Suprapubic skin (tissue), 4 donors: ENCODE data around the gene CACNA1S. TPM values are rescaled to one million over a fixed set of nuclear protein-coding genes. Genes with fewer than 3 reads are reported as not detected.

Source experiments
- DNase-seq, 2 donors: peaks; one replicate each; pipeline ENCODE4 v3.0.0-alpha.2; 2019; ENCODE audit warnings: low spot score in 2 of 2
- H3K27ac ChIP-seq: fragments of 200-600 bp; sonication (generic); one replicate; pipeline ENCODE4 v1.5.1; 2019
- H3K27me3 ChIP-seq: fragments of 200-600 bp; sonication (generic); one replicate; pipeline ENCODE4 v1.5.1; 2019
- H3K36me3 ChIP-seq: fragments of 200-600 bp; sonication (generic); one replicate; pipeline ENCODE4 v1.5.1; 2019
- H3K4me1 ChIP-seq: fragments of 200-600 bp; sonication (generic); one replicate; pipeline ENCODE4 v1.5.1; 2019
- H3K4me3 ChIP-seq: fragments of 200-600 bp; sonication (generic); one replicate; pipeline ENCODE4 v1.5.1; 2019; ENCODE audit warnings: mild to moderate bottlenecking
- H3K9me3 ChIP-seq: fragments of 200-600 bp; sonication (generic); one replicate; pipeline ENCODE4 v1.5.1; 2019
- EP300 ChIP-seq: sonication (generic); formaldehyde crosslinking; IDR thresholded peaks from one replicate; pipeline ENCODE4 v1.6.1; 2017; ENCODE audit warnings: antibody characterized with exemption
- POLR2A ChIP-seq, 2 donors: fragments of 450-650 bp; IDR thresholded peaks; one replicate each; pipeline ENCODE4 v1.6.1; 2017; ENCODE audit warnings: antibody characterized with exemption in 2 of 2, mild to moderate bottlenecking in 2 of 2, moderate library complexity in 2 of 2
- POLR2AphosphoS5 ChIP-seq, 3 donors: sonication (generic); formaldehyde crosslinking; IDR thresholded peaks; one replicate each; pipeline ENCODE4 v1.6.1; 2017; ENCODE audit warnings: antibody characterized with exemption in 3 of 3
- WGBS: methylation state at CpG from one replicate; pipeline ENCODE4 v1.1.5; 2018; 5-methylcytosine and 5-hydroxymethylcytosine counted together
- total RNA-seq, 4 donors: library from RNA; depleted of rRNA; stranded (reverse); fragments of >200 nt; gene quantifications; one replicate each; pipeline ENCODE4 v1.1.0, GENCODE V29; 2016
- TF ChIP-seq, protein P1 (sequence below), 2 donors: fragments of 200-600 bp in 1 of 2; fragments of 450-650 bp in 1 of 2; sonication (generic) in 1 of 2; IDR thresholded peaks; one replicate each; pipeline ENCODE4 v1.5.1; 2016 to 2019; ENCODE audit warnings: antibody characterized with exemption in 2 of 2, mild to moderate bottlenecking in 1 of 2, moderate library complexity in 1 of 2

The CACNA1S gene
- total RNA-seq, 4 donors from 2014 or later: not detected

DNA sequence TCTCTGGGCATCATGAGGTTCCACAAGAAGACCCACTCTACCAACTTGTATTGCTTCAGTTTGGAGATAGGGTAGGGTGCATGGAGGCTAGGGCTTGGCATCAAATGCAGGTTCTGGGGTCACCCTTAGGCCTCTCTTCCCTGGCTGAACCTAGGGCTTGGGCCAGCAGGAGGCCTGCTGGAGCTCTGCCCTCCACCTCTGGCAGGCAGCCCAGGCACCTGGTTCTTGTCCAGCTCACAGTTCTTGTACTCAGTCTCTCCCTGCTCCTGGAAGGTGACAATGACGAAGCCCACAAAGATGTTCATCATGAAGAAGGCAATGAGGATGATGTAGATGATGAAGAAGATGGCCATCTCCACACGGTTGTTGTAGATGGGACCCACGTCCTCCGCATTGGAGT is 51.2 kb downstream of the CACNA1S start:
- H3K4me3 ChIP-seq: no peak overlapping the region
- H3K36me3 ChIP-seq: no peaks in the 10 kb centered on the region
- H3K27me3 ChIP-seq: peaks cover 2% of the 10 kb centered on the region
- no peak for TF ChIP-seq EP300
- TF ChIP-seq POLR2A (IDR thresholded peaks at IDR 0.05): no peak
- TF ChIP-seq POLR2AphosphoS5 (IDR thresholded peaks at IDR 0.05): no peak
- TF ChIP-seq, protein P1, sequence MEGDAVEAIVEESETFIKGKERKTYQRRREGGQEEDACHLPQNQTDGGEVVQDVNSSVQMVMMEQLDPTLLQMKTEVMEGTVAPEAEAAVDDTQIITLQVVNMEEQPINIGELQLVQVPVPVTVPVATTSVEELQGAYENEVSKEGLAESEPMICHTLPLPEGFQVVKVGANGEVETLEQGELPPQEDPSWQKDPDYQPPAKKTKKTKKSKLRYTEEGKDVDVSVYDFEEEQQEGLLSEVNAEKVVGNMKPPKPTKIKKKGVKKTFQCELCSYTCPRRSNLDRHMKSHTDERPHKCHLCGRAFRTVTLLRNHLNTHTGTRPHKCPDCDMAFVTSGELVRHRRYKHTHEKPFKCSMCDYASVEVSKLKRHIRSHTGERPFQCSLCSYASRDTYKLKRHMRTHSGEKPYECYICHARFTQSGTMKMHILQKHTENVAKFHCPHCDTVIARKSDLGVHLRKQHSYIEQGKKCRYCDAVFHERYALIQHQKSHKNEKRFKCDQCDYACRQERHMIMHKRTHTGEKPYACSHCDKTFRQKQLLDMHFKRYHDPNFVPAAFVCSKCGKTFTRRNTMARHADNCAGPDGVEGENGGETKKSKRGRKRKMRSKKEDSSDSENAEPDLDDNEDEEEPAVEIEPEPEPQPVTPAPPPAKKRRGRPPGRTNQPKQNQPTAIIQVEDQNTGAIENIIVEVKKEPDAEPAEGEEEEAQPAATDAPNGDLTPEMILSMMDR (IDR thresholded peaks at IDR 0.05): no peak
- WGBS: 94% methylated on average over 4 of the region's 4 CpGs
- no peak for DNase-seq
- no peaks in the 10 kb centered on the region for H3K9me3 ChIP-seq
- no peaks in the 10 kb centered on the region for H3K4me1 ChIP-seq
- H3K27ac ChIP-seq: no peak overlapping the region

DNA sequence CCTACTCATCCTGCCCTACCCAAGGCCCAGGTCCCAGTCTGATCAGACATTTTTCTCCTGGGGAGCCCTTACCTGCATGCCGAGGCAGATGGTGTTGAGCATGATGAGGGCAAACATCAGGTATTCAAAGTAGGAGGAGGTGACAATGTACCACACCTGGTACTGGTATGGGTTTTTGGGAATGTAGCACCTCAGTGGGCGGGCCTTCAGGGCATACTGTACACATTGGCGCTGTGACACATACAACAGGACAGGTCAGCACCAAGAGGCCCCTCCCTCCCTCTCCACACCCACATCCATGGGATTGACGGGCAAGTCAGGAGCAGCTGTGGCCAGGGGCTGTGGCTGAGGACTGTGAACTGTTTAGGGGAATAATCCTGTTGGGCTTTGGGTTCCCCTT is 51.6 kb downstream of the CACNA1S start:
- H3K36me3 ChIP-seq: no peaks in the 10 kb centered on the region
- TF ChIP-seq, protein P1 (IDR thresholded peaks at IDR 0.05): no peak
- TF ChIP-seq POLR2A (IDR thresholded peaks at IDR 0.05) (no peak), POLR2AphosphoS5 (IDR thresholded peaks at IDR 0.05) (no peak), EP300 (no peak)
- H3K4me3 ChIP-seq: no peak overlapping the region
- H3K9me3 ChIP-seq: no peaks in the 10 kb centered on the region
- H3K27ac ChIP-seq: no peak overlapping the region
- H3K27me3 ChIP-seq: no peaks in the 10 kb centered on the region
- H3K4me1 ChIP-seq: no peaks in the 10 kb centered on the region
- no peak for DNase-seq
- 85% methylated on average over 4 of the region's 4 CpGs for WGBS

DNA sequence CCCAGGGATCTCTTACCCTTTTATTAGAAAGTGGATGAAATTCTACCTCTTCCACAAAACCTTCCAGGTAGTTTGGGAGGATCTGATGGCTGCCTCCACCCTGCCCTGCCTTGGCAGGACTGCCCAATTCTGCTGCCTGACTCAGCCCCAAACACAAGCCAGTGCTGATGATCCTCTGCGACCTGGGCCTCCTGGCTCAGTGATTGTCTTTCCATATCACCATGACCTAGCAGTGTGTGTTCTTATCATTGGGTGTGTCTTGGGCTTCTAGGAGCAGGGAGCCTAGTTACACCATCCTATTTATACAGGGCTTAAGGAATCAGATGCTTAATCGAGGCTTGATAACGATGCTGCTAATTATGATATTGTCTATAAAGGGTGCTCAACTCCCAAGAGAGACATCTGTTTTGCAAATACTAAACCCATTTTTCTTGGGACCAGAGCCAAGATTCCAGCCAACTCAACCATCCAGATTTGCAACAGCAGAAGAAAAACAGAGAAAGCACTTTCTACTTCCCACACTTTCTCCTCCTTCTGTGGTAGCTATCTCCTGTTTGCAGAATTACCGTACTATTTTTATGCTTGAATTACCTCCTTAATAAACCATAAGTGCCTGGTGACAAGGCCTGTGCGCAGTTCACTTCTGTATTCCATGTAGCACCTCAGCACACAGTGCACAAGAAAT is 52.2 kb downstream of the CACNA1S start:
- no peaks in the 10 kb centered on the region for H3K27me3 ChIP-seq
- TF ChIP-seq POLR2A (IDR thresholded peaks at IDR 0.05): no peak
- no peak for TF ChIP-seq POLR2AphosphoS5 (IDR thresholded peaks at IDR 0.05)
- TF ChIP-seq, protein P1 (IDR thresholded peaks at IDR 0.05): no peak
- no peaks in the 10 kb centered on the region for H3K36me3 ChIP-seq
- WGBS: 48% methylated on average over 5 of the region's 5 CpGs
- no peaks in the 10 kb centered on the region for H3K9me3 ChIP-seq
- no peak overlapping the region for H3K4me3 ChIP-seq
- no peak for DNase-seq
- H3K27ac ChIP-seq: no peak overlapping the region
- no peaks in the 10 kb centered on the region for H3K4me1 ChIP-seq

DNA sequence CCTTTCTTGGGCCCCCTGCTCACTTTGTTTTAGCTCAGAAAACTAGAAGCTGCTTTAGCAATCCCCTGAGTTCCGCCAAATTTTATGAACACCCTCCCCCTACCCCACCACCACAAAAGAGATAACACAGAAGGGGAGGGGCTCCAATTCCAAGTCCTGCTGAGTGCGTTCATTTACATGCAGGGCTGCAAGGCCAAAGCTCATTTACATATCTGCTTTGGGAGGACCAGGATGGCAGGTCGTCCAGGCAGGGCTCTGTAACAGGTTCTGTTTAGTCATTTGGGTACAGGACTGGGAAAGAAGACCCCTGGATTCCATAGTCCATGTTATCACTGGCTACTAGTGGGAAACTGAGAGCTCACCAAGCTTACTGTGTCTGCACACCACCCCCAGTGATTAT is 52.8 kb downstream of the CACNA1S start:
- 96% methylated on average over 3 of the region's 3 CpGs for WGBS
- TF ChIP-seq POLR2A (IDR thresholded peaks at IDR 0.05) (no peak), EP300 (no peak), POLR2AphosphoS5 (IDR thresholded peaks at IDR 0.05) (no peak)
- TF ChIP-seq, protein P1 (IDR thresholded peaks at IDR 0.05): no peak

DNA sequence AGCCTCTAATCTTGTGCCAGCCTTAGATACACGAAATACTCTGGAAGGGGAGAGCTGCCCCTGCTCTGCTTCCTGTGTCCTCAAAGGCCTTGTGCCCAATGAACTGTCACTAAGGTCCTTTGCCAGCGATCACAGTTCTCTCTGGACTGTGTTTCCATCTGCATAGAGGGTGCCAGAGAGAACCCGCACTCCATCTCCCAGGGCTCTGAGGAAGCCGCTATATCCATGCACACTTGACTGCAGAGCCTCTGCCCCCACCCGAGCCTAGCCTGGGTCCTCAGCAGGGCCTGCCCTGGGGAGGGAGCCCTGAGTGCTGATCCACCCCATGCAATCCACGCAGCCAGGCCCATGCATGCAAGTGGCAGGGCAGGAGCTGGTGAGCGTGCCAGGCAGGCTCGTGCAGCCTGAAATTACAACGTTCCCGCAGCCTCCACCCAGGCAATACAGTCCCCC is 58.1 kb downstream of the CACNA1S start:
- H3K4me1 ChIP-seq: peaks cover 7% of the 10 kb centered on the region
- TF ChIP-seq, protein P1 (IDR thresholded peaks at IDR 0.05): no peak
- no peak for DNase-seq

More for the DNA sequence above, 52.8 kb downstream of the CACNA1S start:
- Histone ChIP-seq H3K4me1 (peaks cover 1% of the 10 kb centered on the region), H3K36me3 (no peaks in the 10 kb centered on the region), H3K9me3 (no peaks in the 10 kb centered on the region), H3K27me3 (no peaks in the 10 kb centered on the region), H3K27ac (no peak overlapping the region), H3K4me3 (no peak overlapping the region)
- DNase-seq: no peak

More for the DNA sequence above, 58.1 kb downstream of the CACNA1S start:
- Histone ChIP-seq H3K27me3 (no peaks in the 10 kb centered on the region), H3K4me3 (no peak overlapping the region), H3K9me3 (no peaks in the 10 kb centered on the region), H3K27ac (no peak overlapping the region), H3K36me3 (no peaks in the 10 kb centered on the region)
- 27% methylated on average over 7 of the region's 10 CpGs for WGBS
